Fibroblast of lung (primary cell): ENCODE data around the gene PAM.

Experiments used
- EZH2 ChIP-seq: IDR thresholded peaks from 2 replicates; pipeline ENCODE4 v1.5.1; 2012; ENCODE audit warnings: low read length, control low read depth, mild to moderate bottlenecking; ENCODE audit errors: missing control alignments
- TF ChIP-seq, protein P1 (sequence below), 2 donors: IDR thresholded peaks in 1 of 2; conservative IDR thresholded peaks in 1 of 2; 1 replicate in 1 of 2; 2 replicates in 1 of 2; pipeline ENCODE4 v1.5.1; 2011 to 2012; ENCODE audit warnings: low read length in 2 of 2, control low read depth in 1 of 2, inconsistent platforms in 1 of 2, low read depth in 1 of 2, mild to moderate bottlenecking in 1 of 2

GRCh38 chr5:102911973-102912372 lies 156.9 kb downstream of the PAM start:
- TF ChIP-seq, protein P1, sequence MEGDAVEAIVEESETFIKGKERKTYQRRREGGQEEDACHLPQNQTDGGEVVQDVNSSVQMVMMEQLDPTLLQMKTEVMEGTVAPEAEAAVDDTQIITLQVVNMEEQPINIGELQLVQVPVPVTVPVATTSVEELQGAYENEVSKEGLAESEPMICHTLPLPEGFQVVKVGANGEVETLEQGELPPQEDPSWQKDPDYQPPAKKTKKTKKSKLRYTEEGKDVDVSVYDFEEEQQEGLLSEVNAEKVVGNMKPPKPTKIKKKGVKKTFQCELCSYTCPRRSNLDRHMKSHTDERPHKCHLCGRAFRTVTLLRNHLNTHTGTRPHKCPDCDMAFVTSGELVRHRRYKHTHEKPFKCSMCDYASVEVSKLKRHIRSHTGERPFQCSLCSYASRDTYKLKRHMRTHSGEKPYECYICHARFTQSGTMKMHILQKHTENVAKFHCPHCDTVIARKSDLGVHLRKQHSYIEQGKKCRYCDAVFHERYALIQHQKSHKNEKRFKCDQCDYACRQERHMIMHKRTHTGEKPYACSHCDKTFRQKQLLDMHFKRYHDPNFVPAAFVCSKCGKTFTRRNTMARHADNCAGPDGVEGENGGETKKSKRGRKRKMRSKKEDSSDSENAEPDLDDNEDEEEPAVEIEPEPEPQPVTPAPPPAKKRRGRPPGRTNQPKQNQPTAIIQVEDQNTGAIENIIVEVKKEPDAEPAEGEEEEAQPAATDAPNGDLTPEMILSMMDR (conservative IDR thresholded peaks at IDR 0.05 in 1 of 2, IDR thresholded peaks at IDR 0.05 in 1 of 2; ENCODE audit: low read depth in 1 of 2, low read length in 2 of 2): no peak
- no peak for TF ChIP-seq EZH2
